HG02943 (cell line): ENCODE data around the gene TMEM97.
A peak's percentile ranks its signal among the peaks of the same experiment; 100 is the strongest.
"Not testable (repeated sequence)": the region's sequence is repeated elsewhere in the genome, so short reads cannot be mapped to it uniquely, and the experiment has no call there.

Experiments used
- ATAC-seq: cut with Tn5 transposase; IDR thresholded peaks from one replicate; pipeline ENCODE4 v1.9.1; 2021; ENCODE audit warnings: mild to moderate bottlenecking, low read depth, moderate library complexity; ENCODE audit not compliant: unreplicated experiment

The TMEM97 gene

DNA sequence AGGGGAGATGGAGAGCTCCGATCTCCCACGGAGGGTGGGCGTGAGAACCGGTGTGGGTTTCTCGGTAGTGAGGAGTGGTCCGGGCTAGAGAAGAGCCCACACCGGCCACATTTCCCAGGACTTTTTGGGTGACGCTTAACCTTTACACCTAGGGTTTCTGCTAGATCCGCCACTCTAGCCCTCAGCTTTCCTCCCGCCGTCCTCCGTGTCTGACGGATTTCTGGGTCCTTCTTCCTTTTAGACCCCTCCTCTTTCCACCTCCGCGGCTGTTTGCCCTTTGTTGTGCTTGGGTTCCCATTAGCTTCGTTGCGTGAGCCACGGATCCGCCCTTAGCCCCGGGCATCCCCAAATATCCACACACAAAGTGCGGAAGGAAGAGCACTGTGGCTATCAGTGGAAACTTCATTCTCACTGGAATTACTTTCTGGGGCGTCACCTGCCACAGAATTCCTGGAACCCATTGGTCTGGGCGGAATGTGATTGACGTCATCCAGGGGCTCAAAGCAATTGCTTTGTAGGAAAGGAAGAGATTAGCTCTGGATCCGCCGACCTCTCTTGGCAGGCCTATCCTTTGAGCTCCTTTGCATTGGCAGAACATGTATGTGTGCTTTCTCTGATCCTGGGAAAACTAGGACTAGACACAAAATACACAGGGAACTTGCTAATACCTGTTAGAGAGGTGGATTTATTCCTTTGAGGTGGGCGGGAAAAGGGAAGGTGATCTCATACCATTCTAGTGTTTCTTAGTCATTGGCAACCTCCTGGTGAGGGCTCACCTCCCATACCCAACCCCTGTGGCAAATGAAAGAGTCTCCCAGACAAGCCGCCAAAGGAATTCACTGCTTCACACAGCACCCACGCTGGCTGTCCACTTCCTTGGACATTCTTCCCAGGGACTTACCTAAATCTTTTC is 17.2 kb downstream of the TMEM97 start:
- ATAC-seq, result no peak

DNA sequence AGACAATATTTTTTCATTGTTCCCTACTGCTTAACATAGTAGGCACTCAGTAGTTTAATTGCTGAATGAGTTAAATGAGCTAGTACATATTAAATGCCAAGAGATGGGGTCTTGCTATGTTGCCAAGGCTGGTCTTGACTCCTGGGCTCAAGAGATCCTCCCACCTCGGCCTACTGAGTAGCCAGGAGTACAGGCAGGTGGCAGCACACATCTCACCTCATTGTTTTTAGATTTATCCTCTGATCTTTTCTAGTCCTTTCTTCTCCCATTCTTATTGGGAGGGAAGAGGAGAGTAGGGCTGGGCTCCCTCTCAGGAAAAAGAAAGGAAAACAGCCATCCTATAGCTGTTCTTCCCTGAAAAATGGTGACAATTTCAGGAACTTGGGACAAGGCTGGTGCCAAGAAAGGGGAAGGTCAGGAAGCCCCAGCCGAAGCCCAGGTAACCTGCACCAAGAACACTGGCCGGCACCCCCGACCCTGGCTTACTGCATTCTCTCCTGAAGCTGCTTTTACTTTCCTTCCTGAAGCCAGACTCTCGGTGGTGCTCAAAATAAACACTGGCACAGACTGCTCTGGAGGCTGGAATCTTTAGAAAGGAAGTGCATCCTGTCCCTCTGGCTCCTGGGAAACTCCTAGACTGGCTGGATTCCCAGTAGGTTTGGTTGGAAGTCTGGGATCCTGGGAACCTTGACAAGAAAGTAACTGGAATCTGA is 19.2 kb downstream of the TMEM97 start:
- ATAC-seq, result no peak

- not testable (repeated sequence) for ATAC-seq
These were observed 19.8 kb downstream of the TMEM97 start for GRCh38 chr17:28338769-28339212.

DNA sequence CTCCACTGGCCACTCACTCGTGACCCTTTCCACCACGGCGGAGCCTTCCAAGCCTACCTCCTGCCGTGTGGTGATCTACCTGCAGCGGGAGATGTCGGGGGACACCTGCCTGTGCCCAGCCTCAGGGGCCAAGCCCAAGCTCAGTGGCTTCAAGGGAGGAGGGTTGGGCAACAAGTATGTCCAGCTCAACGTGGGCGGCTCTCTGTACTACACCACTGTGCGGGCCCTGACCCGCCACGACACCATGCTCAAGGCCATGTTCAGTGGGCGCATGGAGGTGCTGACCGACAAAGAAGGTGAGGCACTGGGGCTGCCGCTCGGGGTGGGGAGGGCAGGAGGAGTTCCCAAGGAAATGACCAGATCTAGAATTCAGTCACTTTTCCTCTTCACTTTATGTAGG is 20.4 kb downstream of the TMEM97 start:
- ATAC-seq, result no peak

- no peak for ATAC-seq
These were observed 21.4 kb downstream of the TMEM97 start for GRCh38 chr17:28340374-28340773.

DNA sequence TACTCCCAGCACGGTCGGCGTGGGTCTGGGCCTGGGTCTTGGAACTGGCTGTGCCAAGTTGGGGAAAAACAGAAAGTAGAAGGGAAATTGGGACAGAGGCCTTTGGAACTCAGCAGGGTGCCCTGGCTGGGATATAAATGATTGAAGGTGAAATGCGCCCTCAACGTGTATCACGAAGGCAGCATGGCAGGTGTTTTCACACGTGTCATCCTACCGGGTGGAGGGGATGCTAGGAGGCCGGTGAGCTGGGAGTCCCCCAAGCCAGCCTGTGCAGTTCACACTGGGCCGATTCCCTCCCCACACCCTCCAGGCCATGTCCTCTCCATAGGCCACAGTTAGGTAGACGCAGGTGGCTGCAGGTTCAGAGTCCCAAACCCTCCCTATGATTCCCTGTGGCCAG is 22.5 kb downstream of the TMEM97 start:
- ATAC-seq, result no peak

- no peak for ATAC-seq
These were observed 23.3 kb downstream of the TMEM97 start for GRCh38 chr17:28342313-28342712.

DNA sequence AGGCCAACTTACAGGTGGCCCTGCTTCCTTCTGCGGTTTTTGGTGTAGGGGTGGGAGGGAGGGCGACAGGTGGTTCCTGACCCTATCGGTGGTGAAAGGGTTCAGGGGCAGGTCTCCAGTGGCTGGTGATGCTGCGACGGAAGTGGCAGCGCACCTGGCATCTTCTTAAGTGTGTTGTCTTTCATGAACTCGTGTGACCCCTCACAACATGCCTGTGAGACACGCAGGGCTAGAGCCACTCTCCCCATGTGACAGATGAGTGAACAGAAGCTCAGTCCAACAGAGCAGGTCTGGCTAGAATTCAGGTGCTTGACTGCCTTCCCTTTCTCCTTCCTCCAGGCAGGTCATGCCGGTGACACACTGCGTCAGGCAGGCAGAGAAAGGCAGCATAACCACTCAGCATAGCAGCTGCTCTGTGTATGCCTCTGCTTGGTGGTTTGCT is 24.5 kb downstream of the TMEM97 start:
- no peak for ATAC-seq

- no peak for ATAC-seq
These were observed 25.0 kb downstream of the TMEM97 start for GRCh38 chr17:28344011-28344410.

GRCh38 chr17:28344435-28344901 is 25.5 kb downstream of the TMEM97 start:
- ATAC-seq, result no peak

GRCh38 chr17:28345419-28346198 is 26.6 kb downstream of the TMEM97 start:
- ATAC-seq, result no peak

GRCh38 chr17:28346199-28346580 is 27.2 kb downstream of the TMEM97 start:
- ATAC-seq, result no peak

GRCh38 chr17:28346746-28347246 is 27.8 kb downstream of the TMEM97 start:
- no peak for ATAC-seq

- no peak for ATAC-seq
These were observed 28.4 kb downstream of the TMEM97 start for GRCh38 chr17:28347261-28347891.

DNA sequence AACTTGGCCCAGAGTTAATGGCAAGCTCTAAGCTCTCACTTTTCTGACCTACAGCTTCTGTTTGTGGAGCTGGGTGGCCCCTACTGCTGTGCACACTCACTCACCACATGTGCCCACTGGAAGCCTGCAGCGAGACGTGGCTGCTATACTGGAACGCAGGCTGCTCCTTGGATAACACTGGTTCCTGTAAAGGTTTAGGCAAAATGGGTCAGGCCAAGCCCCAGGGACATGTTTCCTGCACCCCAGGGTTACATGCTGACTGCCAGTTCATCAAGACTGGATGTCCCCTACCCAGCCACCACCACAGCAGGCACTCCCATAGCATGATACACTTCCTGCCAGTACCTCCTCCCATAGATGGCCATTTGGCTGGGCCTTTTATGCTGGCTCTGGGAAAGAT is 30.0 kb downstream of the TMEM97 start:
- ATAC-seq, result no peak

DNA sequence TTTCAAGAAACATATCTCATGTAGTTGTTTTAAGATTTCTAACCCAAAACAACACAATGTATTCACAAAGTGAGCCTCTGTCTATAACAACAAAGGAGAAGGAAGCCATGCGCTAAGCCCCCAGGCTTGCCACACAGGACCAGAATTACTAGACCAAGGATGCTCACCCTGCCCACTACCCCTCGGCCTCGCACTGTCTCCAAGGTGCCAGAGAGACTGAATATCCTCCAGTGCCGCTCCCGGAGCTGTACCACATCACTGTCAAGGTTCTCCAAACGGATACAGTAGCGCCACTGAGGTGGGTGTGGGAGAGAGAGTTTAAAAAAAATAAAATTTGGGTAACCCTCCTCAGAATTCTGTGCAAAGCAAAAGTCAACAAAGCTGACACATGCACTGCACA is 31.3 kb downstream of the TMEM97 start:
- no peak for ATAC-seq

GRCh38 chr17:28357061-28357900 is 38.3 kb downstream of the TMEM97 start, which contains the start of gene POLDIP2:
TSS of gene POLDIP2 (minus strand) at chr17:28357527. CDS start at chr17:28357448, 79 bp downstream.
- peak; percentile 94 for ATAC-seq

- ATAC-seq, result no peak
These were observed 38.8 kb downstream of the TMEM97 start for GRCh38 chr17:28357901-28358197.

DNA sequence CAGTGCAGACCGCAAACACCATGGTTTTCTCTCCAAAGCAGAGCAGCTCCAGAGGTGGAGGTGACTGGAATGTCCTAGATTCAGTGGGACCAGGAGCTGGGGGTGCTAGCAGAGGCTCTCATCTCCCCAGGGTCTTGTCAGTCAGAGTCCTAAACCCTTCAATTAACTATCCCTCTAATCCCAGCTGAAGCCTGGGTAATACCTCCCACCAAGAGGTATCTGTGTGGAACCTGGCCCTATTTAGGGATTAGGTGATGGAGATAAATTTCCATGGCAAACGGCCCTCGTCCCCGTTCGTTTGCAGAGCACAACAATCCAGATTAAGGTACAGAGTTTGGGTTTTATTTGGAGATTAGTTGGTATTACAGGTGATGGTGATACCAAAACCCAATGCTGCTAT is 44.2 kb downstream of the TMEM97 start:
- no peak for ATAC-seq
